COLO668 (cell line): ENCODE measurements around the gene GZMM.

Experiments
- DNase-seq: peaks from one replicate; lab custom pipeline; 2025; ENCODE audit not compliant: unreplicated experiment; lab: John Stamatoyannopoulos, UW

GZMM gene

GRCh38 chr19:511101-511851 is 32.6 kb upstream of the GZMM start:
- DNase-seq: peak; percentile 95

DNA sequence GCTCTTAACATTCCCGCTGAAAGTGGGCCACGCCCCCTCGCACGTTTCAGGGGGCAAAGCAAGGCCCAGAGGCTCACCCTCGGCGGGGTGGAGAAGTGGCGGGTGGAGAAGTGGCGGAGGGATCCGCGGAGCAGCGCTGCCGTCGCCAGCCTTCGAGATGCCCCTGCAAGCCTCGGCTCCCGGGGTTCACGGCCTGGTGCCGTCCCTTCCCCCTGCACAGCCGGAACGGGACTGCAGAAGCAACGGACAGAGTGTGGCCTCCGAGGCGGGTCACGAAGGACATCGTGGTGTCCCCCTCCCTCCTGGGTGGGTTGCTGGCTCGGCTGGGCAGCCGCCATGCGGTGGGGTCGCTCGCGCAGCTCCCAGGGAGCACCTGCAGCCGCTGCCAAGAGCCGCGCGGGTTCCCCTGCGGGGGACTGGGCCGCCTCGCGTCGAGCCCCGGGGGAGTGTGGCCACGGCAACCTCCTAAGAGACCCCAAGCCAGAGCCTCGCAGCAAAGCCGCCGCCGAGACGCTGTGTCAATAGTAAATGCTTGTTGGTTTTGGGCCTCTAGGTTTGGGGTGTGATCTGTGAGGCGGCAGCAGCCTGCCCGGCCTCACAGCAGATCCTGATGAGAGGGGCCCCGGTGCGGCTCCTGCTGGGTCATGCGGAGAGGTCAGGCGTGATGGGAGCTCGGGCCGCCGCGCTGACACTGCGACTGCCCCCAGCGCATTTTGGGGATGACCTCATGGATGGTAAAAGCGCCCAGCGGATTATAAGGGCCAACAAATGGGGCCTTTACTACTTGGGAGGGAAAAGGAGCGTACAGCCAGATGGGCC is 31.1 kb upstream of the GZMM start:
- DNase-seq: peak; percentile 41

- no peak for DNase-seq
Observed at GRCh38 chr19:513368-514165, 30.3 kb upstream of the GZMM start.

- no peak for DNase-seq
Observed at GRCh38 chr19:514166-514663, 29.6 kb upstream of the GZMM start.

DNA sequence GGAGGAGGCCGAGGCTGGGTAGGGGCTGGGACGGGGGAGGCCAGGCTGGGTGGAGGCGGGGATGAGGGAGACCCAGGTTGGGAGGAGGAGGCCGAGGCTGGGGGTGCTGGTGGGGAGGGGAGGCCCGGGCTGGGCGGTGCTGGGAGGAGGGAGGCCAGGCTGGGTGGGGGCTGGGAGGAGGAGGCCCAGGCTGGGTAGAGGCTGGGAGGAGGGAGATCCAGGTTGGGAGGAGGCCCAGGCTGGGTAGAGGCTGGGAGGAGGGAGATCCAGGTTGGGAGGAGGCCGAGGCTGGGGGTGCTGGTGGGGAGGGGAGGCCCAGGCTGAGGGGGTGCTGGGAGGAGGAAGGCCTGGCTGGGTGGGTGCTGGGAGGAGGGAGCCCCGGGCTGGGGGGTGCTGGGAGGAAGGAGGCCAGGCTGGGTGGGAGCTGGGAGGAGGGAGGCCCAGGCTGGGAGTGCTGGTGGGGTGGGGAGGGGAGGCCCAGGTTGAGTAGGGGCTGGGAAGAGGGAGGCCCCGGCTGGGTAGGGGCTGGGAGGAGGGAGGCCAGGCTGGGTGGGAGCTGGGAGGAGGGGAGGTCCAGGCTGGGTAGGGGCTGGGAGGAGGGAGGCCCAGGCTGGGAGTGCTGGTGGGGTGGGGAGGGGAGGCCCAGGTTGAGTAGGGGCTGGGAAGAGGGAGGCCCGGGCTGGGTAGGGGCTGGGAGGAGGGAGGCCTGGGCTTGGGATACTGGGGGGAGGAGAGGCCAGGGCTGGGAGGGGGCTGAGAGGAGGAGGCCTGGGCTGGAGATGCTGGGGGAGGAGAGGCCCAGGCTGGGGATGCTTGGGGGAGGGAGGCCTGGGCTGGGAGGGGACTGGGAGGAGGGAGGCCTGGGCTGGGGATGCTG is 25.9 kb upstream of the GZMM start:
- DNase-seq: no peak

DNA sequence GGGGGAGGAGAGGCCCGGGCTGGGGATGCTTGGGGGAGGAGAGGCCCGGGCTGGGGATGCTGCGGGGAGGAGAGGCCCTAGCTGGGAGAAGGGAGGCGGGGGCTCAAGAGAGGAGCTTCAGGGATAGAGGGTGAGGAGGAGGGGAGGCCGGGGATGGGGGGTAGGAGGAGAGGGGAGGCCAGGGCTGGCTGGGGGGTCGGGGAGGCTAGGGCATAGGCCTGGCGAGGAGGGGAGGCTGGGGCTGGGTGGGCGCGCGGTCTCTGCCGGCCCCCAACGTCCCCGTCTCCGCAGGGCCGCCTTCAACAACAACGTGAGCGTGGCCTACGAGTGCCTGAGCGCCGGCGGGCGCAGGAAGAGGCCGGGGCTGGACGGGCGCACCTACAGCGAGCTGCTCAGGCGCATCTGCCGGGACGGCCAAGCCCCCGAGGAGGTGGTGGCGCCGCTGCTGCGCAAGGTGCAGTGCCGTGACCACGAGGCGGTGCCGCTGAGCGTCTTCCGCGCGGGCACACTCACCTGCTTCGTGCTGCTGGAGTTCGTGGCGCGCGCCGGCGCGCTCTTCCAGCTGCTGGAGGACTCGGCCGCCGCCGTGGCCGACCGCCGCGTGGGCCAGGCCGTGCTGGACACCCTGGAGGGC is 25.1 kb upstream of the GZMM start:
- no peak for DNase-seq

DNA sequence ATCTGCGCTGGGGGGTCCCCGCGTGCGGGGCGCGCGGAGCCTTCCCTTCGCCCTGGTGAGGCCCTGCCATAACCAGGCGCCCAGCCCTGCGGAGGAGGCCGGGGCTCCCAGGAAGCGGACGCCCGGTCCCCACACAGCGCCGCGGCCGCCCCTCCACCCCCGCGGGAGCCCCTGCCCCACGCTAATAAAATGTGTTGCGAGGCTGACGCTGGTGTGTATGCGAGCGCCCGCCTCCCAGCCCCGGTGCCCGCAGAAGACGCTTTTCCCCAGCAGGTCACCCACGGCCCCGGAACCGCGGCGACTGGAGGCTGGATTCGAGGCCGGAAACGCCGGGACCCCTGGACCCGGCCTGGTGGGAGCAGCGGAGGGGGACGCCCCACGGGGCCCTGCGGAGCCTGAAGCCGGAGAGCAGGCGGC is 24.4 kb upstream of the GZMM start:
- no peak for DNase-seq

DNA sequence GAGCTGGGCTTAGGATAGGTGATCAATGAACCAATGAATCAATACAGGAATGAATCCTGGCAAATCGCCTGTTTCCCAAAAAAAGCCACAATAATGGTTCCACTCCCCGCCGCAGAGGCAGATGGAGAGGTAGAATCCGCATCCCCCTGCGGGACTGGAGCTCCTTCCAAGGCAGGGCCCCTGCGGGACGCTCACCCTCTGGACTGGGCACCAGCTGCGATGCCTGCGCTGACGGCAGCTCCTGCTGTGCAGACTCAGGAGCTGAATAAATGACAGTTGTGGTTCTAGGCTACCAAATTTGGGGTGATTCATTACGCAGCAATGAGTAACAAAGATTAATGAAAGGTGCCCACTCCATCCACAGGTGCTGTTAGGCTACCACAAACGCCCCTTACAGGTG is 21.1 kb upstream of the GZMM start:
- no peak for DNase-seq

DNA sequence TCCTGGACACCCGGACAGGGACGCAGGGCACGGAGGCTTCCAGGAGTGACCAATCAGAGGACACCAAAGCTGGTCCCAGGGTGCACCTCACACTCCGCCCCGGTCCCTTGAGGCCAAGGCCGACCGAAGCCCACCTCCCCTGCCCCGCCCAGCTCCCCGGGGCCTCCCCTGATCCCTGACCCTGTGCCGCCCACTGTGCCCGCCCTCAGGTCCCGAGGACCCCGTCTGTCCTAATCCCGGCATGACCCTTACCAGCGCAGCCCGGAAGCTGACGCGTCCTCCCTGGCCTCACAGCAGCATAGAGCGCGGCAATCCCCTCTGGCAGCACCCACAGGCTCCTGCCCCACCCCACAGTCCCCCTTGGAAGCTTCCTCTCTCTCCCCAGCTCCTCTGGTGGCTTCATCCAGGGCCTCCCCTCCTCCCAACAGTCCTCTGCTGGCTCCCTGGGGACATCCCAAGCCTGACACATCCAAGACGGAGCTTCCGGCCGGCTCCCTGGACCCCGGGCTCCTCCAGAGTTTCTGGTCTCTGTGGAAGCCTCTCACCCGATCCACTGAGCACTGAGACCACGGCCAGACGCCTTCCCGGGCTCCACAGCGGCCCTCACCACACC is 19.7 kb upstream of the GZMM start:
- peak; percentile 23 for DNase-seq

GRCh38 chr19:525029-525428 is 18.8 kb upstream of the GZMM start:
- no peak for DNase-seq

DNA sequence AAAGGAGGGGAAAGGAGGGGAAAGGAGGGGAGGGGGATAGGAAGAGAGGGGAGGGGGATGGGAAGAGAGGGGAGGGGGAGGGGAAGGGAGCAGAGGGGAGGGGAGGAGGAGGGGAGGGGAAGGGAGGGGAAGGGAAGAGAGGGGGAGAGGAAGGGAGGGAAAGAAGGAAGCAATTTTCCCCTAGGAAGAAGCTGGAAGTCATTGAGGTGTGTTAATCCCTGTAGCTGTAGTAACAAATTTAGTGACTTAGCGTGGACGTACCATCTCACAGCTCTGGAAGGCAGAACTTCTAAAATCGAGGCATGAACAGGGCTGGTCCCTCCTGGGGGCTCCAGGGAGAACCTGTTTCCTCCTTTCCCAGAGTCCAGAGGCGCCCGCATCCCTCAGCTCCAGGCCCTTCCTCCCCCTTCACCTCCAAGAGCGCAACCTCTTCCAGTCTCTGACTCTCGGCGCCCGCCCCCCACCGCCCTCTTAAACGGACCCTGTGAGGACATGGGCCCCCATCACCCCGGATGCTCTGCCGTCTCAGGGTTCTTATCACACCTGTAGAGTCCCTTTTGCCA is 17.9 kb upstream of the GZMM start:
- no peak for DNase-seq

- peak; percentile 45 for DNase-seq
Observed at GRCh38 chr19:530134-531008, 13.5 kb upstream of the GZMM start.

- peak; percentile 94 for DNase-seq
Observed at GRCh38 chr19:531009-531752, 12.7 kb upstream of the GZMM start.

GRCh38 chr19:531753-532560 is 11.9 kb upstream of the GZMM start, which contains the start of gene CDC34:
Gene CDC34, plus strand, starts transcription at chr19:531760. Its CDS starts 172 bp downstream, at chr19:531932.
- DNase-seq: peak; percentile 60

DNA sequence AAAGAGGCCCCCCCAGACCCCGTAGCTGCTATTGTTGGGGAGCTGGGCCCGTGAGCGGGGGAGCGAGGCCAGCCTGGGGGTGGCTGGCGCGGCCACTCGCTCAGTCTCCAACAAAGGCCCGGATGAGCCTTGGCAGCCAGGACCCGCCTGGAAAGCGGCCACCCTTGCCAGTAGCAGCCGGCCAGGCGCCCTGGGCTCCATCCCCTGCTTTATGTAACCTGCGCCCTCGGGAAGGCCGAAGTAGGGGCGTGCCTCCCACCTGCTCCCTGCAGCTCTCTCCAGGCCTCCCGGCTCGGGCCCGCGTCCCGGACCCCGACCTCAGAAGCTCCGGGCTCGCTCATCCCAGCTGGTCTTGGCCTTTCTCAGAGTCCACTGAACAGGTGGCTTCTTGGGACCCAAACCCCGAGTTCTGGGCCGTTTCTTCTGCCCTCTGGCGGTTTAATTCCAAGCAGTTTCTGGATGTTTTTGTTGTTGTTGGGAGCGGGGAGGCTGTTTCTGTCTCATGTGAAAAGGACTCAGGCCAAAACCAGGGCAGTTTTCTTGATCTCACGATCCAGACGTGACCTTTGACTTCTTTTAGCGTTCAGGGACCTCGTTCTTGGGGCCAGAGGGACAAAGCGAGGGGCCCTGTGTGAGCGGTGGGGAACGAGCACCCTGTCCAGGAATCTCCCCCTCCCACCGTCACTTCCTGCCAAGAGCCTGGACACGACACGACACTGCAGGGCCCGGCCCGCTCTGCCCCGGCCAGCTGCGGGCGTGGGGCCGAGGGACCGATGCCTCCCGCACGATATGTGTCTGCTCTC is 11.1 kb upstream of the GZMM start:
- DNase-seq: peak; percentile 63
